ENCODE measurements around the gene GPR142. TPM values are rescaled to one million over a fixed set of nuclear protein-coding genes. Genes with fewer than 3 reads are reported as not detected.

GPR142 gene
- total RNA-seq, 1 experiment from 2014 or later: not detected

GRCh38 chr17:74369665-74370490, 2.6 kb downstream of the GPR142 start:
- DNase-seq (ENCODE audit: low read depth): no peak

- no peak for DNase-seq (ENCODE audit: low read depth)
Measured at GRCh38 chr17:74371653-74372147, 4.4 kb downstream of the GPR142 start.

DNA sequence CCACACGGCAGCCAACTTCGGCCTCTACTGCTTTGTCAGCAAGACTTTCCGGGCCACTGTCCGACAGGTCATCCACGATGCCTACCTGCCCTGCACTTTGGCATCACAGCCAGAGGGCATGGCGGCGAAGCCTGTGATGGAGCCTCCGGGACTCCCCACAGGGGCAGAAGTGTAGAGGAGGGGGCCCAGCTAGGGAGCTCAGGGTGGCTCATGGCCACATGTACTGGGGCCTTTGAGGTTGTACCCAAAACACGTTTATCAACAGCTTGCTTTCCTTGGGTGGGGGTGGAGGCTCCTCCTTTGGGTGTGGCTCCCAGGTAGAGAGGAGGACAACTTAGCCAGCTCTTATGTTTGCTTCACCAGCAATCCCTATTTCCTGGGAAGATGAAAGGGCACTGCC, 5.1 kb downstream of the GPR142 start:
- no peak for DNase-seq (ENCODE audit: low read depth)

- no peak for DNase-seq (ENCODE audit: low read depth)
Measured at GRCh38 chr17:74373838-74374606, 6.7 kb downstream of the GPR142 start.

DNA sequence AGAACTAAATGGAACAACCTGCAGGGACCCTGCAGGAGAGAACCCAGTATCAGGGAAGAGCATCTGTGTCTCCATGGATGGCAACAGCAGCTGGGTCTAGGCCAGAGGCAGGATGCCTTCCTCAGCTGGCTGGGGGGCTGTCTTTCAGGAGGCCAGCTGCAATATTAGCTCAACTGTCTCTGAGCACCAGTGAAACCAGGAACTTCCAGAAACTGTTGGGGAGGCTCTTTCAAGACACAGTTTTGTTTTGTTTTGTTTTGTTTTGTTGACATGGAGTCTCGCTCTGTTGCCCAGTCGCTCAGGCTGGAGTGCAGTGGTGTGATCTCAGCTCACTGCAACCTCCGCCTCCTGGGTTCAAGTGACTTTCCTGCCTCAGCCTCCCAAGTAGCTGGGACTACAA, 7.6 kb downstream of the GPR142 start:
- DNase-seq (ENCODE audit: low read depth): no peak

- DNase-seq (ENCODE audit: low read depth): peak; percentile 67
Measured at GRCh38 chr17:74379495-74380085, 12.3 kb downstream of the GPR142 start.

- peak; percentile 66 for DNase-seq (ENCODE audit: low read depth)
Measured at GRCh38 chr17:74380086-74380958, 13.0 kb downstream of the GPR142 start.

- no peak for DNase-seq (ENCODE audit: low read depth)
Measured at GRCh38 chr17:74380959-74381808, 13.9 kb downstream of the GPR142 start.

DNA sequence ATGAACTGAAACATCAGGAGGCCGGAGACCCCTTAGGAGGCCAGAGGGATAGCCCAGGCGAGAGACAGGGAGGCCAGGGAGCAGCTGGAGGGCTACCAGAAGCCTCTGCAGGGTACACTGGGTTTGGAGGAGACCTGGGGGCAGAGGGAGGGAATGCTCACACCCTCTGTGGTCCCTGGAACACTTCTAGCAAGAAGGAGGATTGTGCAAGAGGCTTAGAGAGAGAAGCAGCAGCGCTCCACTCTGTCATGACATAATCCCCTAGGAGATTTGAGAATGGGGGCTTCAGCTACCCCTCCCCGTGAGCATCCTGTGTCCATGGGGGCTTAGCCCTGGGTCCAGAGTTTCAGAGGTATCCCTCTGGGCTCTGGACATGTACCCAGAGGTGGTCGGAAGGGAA, 15.8 kb downstream of the GPR142 start:
- DNase-seq (ENCODE audit: low read depth): no peak

DNA sequence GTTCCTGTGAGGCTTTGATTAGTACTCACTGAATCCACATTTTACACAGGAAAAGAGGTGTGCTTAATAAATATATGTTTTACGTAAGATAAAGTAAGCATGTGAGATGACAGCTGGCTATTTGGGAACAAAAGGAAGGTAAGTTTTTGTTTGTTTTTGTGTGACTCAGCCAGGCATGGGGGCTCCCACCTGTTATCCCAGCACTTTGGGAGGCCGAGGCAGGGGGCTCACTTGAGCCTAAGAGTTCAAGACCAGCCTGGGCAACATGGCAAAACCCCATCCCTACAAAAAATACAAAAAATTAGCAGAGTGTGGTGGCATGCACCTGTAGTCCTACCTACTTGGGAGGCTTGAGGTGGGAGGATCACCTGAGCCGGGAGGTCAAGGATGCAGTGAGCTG, 17.9 kb downstream of the GPR142 start:
- no peak for DNase-seq (ENCODE audit: low read depth)

GRCh38 chr17:74386386-74386785, 19.1 kb downstream of the GPR142 start:
- DNase-seq (ENCODE audit: low read depth): peak; percentile 67

GRCh38 chr17:74387365-74388218, 20.3 kb downstream of the GPR142 start:
- no peak for DNase-seq (ENCODE audit: low read depth)

GRCh38 chr17:74389084-74389753, 21.9 kb downstream of the GPR142 start:
- DNase-seq (ENCODE audit: low read depth): no peak

- DNase-seq (ENCODE audit: low read depth): no peak
Measured at GRCh38 chr17:74389937-74390679, 22.8 kb downstream of the GPR142 start.

DNA sequence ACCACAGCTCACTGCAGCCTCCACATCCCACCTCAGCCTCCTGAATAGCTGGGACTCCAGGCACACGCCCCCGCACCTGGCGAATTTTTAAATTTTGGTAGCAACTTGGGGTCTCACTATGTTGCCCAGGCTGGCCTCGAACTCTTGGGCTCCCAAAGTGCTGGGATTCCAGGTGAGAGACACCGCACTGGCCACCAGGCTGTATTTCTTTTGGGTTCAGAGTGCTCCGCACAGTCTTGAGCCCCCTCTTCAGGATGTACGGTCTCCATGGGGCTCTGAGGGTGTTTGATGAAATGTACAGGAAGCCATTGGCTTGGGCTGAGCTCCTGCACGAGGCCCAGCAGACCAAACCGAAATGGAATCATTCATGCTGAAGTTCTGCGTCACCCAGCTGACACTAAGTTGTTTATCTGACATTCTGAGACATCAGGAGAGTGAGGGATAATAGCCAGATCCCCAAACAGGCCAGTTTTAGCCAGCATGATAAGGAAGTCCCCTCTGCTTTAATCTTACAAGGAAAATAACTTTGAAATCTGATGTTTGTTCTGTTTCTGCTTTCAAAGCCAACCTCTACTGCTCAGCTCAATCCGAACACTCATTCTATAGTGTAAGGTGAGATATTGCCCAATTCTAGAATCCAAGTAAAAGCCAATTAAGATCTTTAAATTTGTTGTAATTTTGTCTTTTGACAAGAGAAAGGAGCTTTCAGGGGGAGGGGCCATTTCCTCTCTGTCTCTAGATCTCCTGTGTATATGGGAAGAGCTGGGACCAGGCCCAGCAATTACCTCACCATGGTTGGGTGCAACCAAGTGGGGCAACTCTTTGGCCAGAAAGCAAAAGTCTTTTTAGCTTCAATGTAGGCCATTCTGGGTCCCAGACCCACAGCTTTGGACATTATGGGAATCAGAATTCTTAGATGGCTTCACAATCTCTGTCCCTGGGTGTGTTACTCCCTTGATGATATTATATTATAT, 23.7 kb downstream of the GPR142 start:
- peak; percentile 41 for DNase-seq (ENCODE audit: low read depth)

DNA sequence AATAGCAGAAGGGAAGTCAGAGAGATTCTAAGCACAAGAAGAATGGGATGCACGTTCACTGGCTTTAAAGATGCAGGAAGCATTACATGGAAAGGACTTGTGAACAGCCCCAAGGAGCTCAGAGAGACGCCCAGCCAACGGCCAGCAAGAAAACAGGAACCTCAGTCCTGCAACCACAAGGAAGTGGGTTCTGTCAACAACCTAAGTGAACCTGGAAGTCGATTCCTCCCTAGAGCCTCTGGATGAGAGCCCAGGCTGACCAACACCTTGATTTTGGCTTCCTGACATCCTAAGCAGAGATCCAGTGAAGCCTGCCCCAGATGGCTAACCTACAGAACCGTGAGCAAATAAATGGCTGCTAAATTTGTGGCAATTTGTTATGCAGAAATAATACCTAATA, 24.5 kb downstream of the GPR142 start:
- no peak for DNase-seq (ENCODE audit: low read depth)

- no peak for DNase-seq (ENCODE audit: low read depth)
Measured at GRCh38 chr17:74392848-74393247, 25.5 kb downstream of the GPR142 start.

All from M059J (cell line).